Activated CD4-positive, alpha-beta T cell treated with anti-CD3 and anti-CD28 coated beads for 36 hours (primary cell): ENCODE results near the gene APMAP. TPM values are rescaled to one million over a fixed set of nuclear protein-coding genes. Genes with fewer than 3 reads are reported as not detected.

Source experiments
- ATAC-seq: fragments of 200-7000 bp; cut with Tn5 transposase; one replicate; pipeline ENCODE4 v1.10.0; 2021; ENCODE audit warnings: mild to moderate bottlenecking, moderate library complexity
- CTCF ChIA-PET: fragments of 350-600 bp; sonication (Branson Sonifier 250); formaldehyde crosslinking; loops from one replicate; lab custom pipeline; 2021; ENCODE audit warnings: antibody characterized with exemption; lab: Charles Lee
- POLR2A ChIA-PET: fragments of 350-600 bp; sonication (Branson Sonifier 250); formaldehyde crosslinking; loops from one replicate; lab custom pipeline; 2021; ENCODE audit warnings: antibody characterized with exemption, inconsistent platforms; lab: Charles Lee
- DNase-seq: peaks from one replicate; pipeline ENCODE4 v3.0.0-alpha.2; 2020
- H3K27ac Mint-ChIP-seq: one replicate; pipeline ENCODE4 v1.8.0; 2021; ENCODE audit warnings: mixed read lengths
- H3K27me3 Mint-ChIP-seq: one replicate; pipeline ENCODE4 v1.8.0; 2021; ENCODE audit warnings: mixed read lengths
- H3K36me3 Mint-ChIP-seq: one replicate; pipeline ENCODE4 v1.8.0; 2021; ENCODE audit warnings: low read depth, mixed read lengths
- H3K4me1 Mint-ChIP-seq: one replicate; pipeline ENCODE4 v1.8.0; 2021; ENCODE audit warnings: mixed read lengths
- H3K4me3 Mint-ChIP-seq: one replicate; pipeline ENCODE4 v1.8.0; 2021; ENCODE audit warnings: mild to moderate bottlenecking, moderate library complexity, mixed read lengths
- H3K9me3 Mint-ChIP-seq: one replicate; pipeline ENCODE4 v1.8.0; 2021; ENCODE audit warnings: low read depth, mixed read lengths
- intact Hi-C, 2 experiments: fragments of 100-400 bp; cut with DNase I in 1 of 2; cut with micrococcal nuclease in 1 of 2; formaldehyde crosslinking; loops; one replicate each; pipeline versions ENCODE4 v1.14.2 to v1.15.1; 2022 to 2024; cut with DNase I, micrococcal nuclease
- total RNA-seq, 2 experiments: library from RNA; stranded (reverse); gene quantifications; one replicate each; pipeline ENCODE4 v1.2.3, GENCODE V29; 2021

Gene APMAP
- total RNA-seq, 2 experiments from 2014 or later, result 26.8 to 34.0 TPM

GRCh38 chr20:24985802-24986201 is 6.7 kb downstream of the APMAP start:
- no peak for DNase-seq
- no peak overlapping the region for H3K27ac Mint-ChIP-seq
- ATAC-seq, result no peak

GRCh38 chr20:24984961-24985640 is 7.5 kb downstream of the APMAP start:
- H3K4me1 Mint-ChIP-seq, result peaks cover 43% of the 10 kb centered on the region
- intact Hi-C loops, result no loop called here

More at GRCh38 chr20:24985802-24986201, 6.7 kb downstream of the APMAP start:
- POLR2A ChIA-PET, result interaction anchor here (0.7 kb wide), 1 partner anchor 325 kb away, joined by 3 read pairs; no protein-coding TSS in a partner anchor
- no peaks in the 10 kb centered on the region for H3K9me3 Mint-ChIP-seq
- intact Hi-C loops, result no loop called here
- CTCF ChIA-PET, result no interaction called here
- peaks cover 50% of the 10 kb centered on the region for H3K4me1 Mint-ChIP-seq
- no peaks in the 10 kb centered on the region for H3K27me3 Mint-ChIP-seq
- H3K36me3 Mint-ChIP-seq, result peaks cover 37% of the 10 kb centered on the region
- no peak overlapping the region for H3K4me3 Mint-ChIP-seq

GRCh38 chr20:24983896-24984295 is 8.7 kb downstream of the APMAP start:
- POLR2A ChIA-PET, result no interaction called here
- Mint-ChIP-seq H3K27ac (no peak overlapping the region), H3K9me3 (no peaks in the 10 kb centered on the region), H3K4me1 (peaks cover 35% of the 10 kb centered on the region), H3K27me3 (no peaks in the 10 kb centered on the region), H3K36me3 (peaks cover 49% of the 10 kb centered on the region), H3K4me3 (no peak overlapping the region)
- ATAC-seq, result no peak
- intact Hi-C loops, result no loop called here
- CTCF ChIA-PET, result interaction anchor here (0.6 to 0.9 kb wide), 3 partner anchors 52 to 87 kb away, joined by 3 read pairs; no protein-coding TSS in a partner anchor
- no peak for DNase-seq

More at GRCh38 chr20:24984961-24985640, 7.5 kb downstream of the APMAP start:
- H3K36me3 Mint-ChIP-seq, result peaks cover 42% of the 10 kb centered on the region
- H3K4me3 Mint-ChIP-seq, result no peak overlapping the region
- H3K27me3 Mint-ChIP-seq, result no peaks in the 10 kb centered on the region
- ChIA-PET CTCF (no interaction called here), POLR2A (no interaction called here)
- no peak overlapping the region for H3K27ac Mint-ChIP-seq
- H3K9me3 Mint-ChIP-seq, result no peaks in the 10 kb centered on the region
- no peak for ATAC-seq
- DNase-seq, result no peak

GRCh38 chr20:24981790-24982189 is 10.8 kb downstream of the APMAP start:
- ATAC-seq (no peak), DNase-seq (no peak)
- Mint-ChIP-seq H3K4me1 (peaks cover 19% of the 10 kb centered on the region), H3K9me3 (peaks cover under 1% of the 10 kb centered on the region), H3K27me3 (no peaks in the 10 kb centered on the region), H3K27ac (no peak overlapping the region), H3K36me3 (peaks cover 63% of the 10 kb centered on the region), H3K4me3 (no peak overlapping the region)
- intact Hi-C loops, result no loop called here
- ChIA-PET POLR2A (no interaction called here), CTCF (interaction anchor here (0.8 kb wide), 1 partner anchor 1146 kb away, joined by 5 read pairs; no protein-coding TSS in a partner anchor)

- POLR2A ChIA-PET, result no interaction called here
- no peak for ATAC-seq
- no peak overlapping the region for H3K27ac Mint-ChIP-seq
- intact Hi-C loops, result no loop called here
- H3K36me3 Mint-ChIP-seq, result peaks cover 69% of the 10 kb centered on the region
- DNase-seq, result no peak
- H3K4me1 Mint-ChIP-seq, result peaks cover 13% of the 10 kb centered on the region
- H3K9me3 Mint-ChIP-seq, result peaks cover 5% of the 10 kb centered on the region
- no peak overlapping the region for H3K4me3 Mint-ChIP-seq
- CTCF ChIA-PET, result interaction anchor here (0.7 to 0.8 kb wide), 2 partner anchors 8 to 1146 kb away, joined by 4 to 5 read pairs; no protein-coding TSS in a partner anchor
- H3K27me3 Mint-ChIP-seq, result no peaks in the 10 kb centered on the region
These were observed 11.3 kb downstream of the APMAP start for GRCh38 chr20:24981282-24981681.

- Mint-ChIP-seq H3K27ac (peak overlapping the region; percentile 14), H3K4me1 (peaks cover 6% of the 10 kb centered on the region), H3K36me3 (peaks cover 77% of the 10 kb centered on the region), H3K4me3 (no peak overlapping the region), H3K27me3 (no peaks in the 10 kb centered on the region), H3K9me3 (peaks cover 7% of the 10 kb centered on the region)
- ATAC-seq (no peak), DNase-seq (no peak)
- CTCF ChIA-PET, result interaction anchor here (0.7 kb wide), 2 partner anchors 9 to 20 kb away, joined by 3 to 4 read pairs; no protein-coding TSS in a partner anchor
- intact Hi-C loops, result no loop called here
- POLR2A ChIA-PET, result no interaction called here
These were observed 12.1 kb downstream of the APMAP start for GRCh38 chr20:24980291-24981053.

GRCh38 chr20:24979036-24979960 is 13.3 kb downstream of the APMAP start:
- DNase-seq (no peak), ATAC-seq (no peak)
- Mint-ChIP-seq H3K36me3 (peaks cover 78% of the 10 kb centered on the region), H3K4me3 (no peak overlapping the region), H3K27ac (peak overlapping the region; percentile 14), H3K9me3 (peaks cover 7% of the 10 kb centered on the region), H3K4me1 (peaks cover 3% of the 10 kb centered on the region), H3K27me3 (no peaks in the 10 kb centered on the region)
- intact Hi-C loops, result no loop called here
- CTCF ChIA-PET, result no interaction called here
- POLR2A ChIA-PET, result no interaction called here

- peaks cover 3% of the 10 kb centered on the region for H3K4me1 Mint-ChIP-seq
- no peak overlapping the region for H3K27ac Mint-ChIP-seq
- H3K27me3 Mint-ChIP-seq, result no peaks in the 10 kb centered on the region
- intact Hi-C loops, result no loop called here
- peaks cover 75% of the 10 kb centered on the region for H3K36me3 Mint-ChIP-seq
- H3K9me3 Mint-ChIP-seq, result peaks cover 7% of the 10 kb centered on the region
- no peak overlapping the region for H3K4me3 Mint-ChIP-seq
- DNase-seq (no peak), ATAC-seq (no peak)
- POLR2A ChIA-PET, result no interaction called here
- CTCF ChIA-PET, result interaction anchor here (0.6 kb wide), 1 partner anchor 41 kb away, joined by 3 read pairs; no protein-coding TSS in a partner anchor
These were observed 14.0 kb downstream of the APMAP start for GRCh38 chr20:24978513-24978912.

- ATAC-seq (no peak), DNase-seq (no peak)
- Mint-ChIP-seq H3K4me3 (no peak overlapping the region), H3K27ac (no peak overlapping the region), H3K9me3 (peaks cover 7% of the 10 kb centered on the region), H3K4me1 (peaks cover 3% of the 10 kb centered on the region), H3K27me3 (no peaks in the 10 kb centered on the region), H3K36me3 (peaks cover 78% of the 10 kb centered on the region)
- CTCF ChIA-PET, result no interaction called here
- intact Hi-C loops, result no loop called here
- POLR2A ChIA-PET, result no interaction called here
These were observed 14.8 kb downstream of the APMAP start for GRCh38 chr20:24977797-24978196.

- ATAC-seq, result no peak
- CTCF ChIA-PET, result no interaction called here
- peaks cover 1% of the 10 kb centered on the region for H3K4me1 Mint-ChIP-seq
These were observed 15.2 kb downstream of the APMAP start for GRCh38 chr20:24977336-24977735.

GRCh38 chr20:24972341-24972740 is 20.2 kb downstream of the APMAP start:
- H3K4me3 Mint-ChIP-seq, result no peak overlapping the region
- ChIA-PET CTCF (no interaction called here), POLR2A (no interaction called here)
- intact Hi-C loops, result no loop called here
- peaks cover 56% of the 10 kb centered on the region for H3K36me3 Mint-ChIP-seq
- no peaks in the 10 kb centered on the region for H3K4me1 Mint-ChIP-seq
- H3K9me3 Mint-ChIP-seq, result peaks cover 7% of the 10 kb centered on the region
- no peaks in the 10 kb centered on the region for H3K27me3 Mint-ChIP-seq
- no peak overlapping the region for H3K27ac Mint-ChIP-seq
- ATAC-seq (no peak), DNase-seq (no peak)

More at GRCh38 chr20:24977336-24977735, 15.2 kb downstream of the APMAP start:
- no peak for DNase-seq
- Mint-ChIP-seq H3K27me3 (no peaks in the 10 kb centered on the region), H3K4me3 (no peak overlapping the region), H3K9me3 (peaks cover 7% of the 10 kb centered on the region), H3K27ac (no peak overlapping the region), H3K36me3 (peaks cover 78% of the 10 kb centered on the region)
- intact Hi-C loops, result no loop called here
- POLR2A ChIA-PET, result no interaction called here
